ENCODE measurements around the gene MKI67.

The MKI67 gene

GRCh38 chr10:128049226-128050120, 76.8 kb downstream of the MKI67 start:
- DNase-seq: no peak

- DNase-seq: no peak
These were observed 77.4 kb downstream of the MKI67 start for GRCh38 chr10:128048819-128049210.

- peak in 1 of 2 donors; percentile 17 for DNase-seq
These were observed 78.0 kb downstream of the MKI67 start for GRCh38 chr10:128047991-128048818.

- peak; percentile 82 to 84 for DNase-seq
These were observed 78.9 kb downstream of the MKI67 start for GRCh38 chr10:128047351-128047750.

GRCh38 chr10:128046953-128047290, 79.3 kb downstream of the MKI67 start:
- no peak for DNase-seq
